ENCODE measurements around the gene FCAMR.

FCAMR gene

DNA sequence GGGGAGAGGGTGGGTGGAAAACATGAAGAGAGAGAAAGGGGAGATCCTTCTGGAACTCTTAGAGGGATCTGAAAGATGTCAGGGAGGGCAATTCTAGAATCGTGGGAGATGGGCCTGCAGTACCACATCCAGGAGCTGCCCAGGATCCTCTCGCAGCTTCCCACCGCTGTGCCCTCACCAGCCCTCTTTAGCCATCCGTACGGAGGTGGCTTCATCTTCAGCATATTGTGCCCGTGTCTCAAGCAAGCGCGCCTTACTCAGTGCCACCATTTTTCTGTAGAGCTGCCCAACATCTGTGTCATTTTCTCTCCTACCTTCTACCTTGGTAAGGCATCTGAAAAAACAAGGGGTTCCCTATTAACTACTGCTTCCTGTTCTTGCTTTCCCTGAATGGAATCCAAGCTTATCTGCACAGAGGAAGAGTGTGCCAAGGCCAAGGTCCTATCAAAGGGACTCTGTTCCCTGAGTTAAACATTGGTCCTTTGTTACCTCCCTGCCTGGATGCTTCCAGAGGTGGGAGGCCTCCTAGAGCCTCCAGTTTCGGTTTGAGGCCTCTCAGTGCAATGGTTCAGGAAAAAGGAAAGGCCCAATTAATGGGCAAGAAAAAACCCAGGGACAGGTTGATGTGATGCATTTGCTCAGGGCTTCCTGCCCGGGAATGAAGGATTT is 39.1 kb upstream of the FCAMR start:
- Histone ChIP-seq H3K4me1 (ENCODE audit: control insufficient read depth, low read depth, low read length) (no peaks in the 10 kb centered on the region), H4K5ac (ENCODE audit: low read length) (no peak overlapping the region), H3K79me1 (ENCODE audit: low read length) (no peaks in the 10 kb centered on the region), H3K79me2 (ENCODE audit: control insufficient read depth, insufficient read depth, low read length) (no peaks in the 10 kb centered on the region), H3K23ac (ENCODE audit: low read length) (no peak overlapping the region), H3K4me3 (ENCODE audit: low read length) (no peak overlapping the region), H3K9ac (ENCODE audit: low read length) (no peak overlapping the region), H3K27ac (ENCODE audit: low read depth, low read length) (no peak overlapping the region), H2AK5ac (ENCODE audit: low read length) (no peak overlapping the region), H2BK5ac (ENCODE audit: low read length) (no peak overlapping the region), H3K36me3 (ENCODE audit: control insufficient read depth, insufficient read depth, low read length) (no peaks in the 10 kb centered on the region), H4K8ac (ENCODE audit: low read depth, low read length) (no peak overlapping the region), H3K18ac (ENCODE audit: low read length) (no peak overlapping the region), H3K4me2 (ENCODE audit: low read length) (no peak overlapping the region), H2BK120ac (ENCODE audit: low read depth, low read length) (no peak overlapping the region), H3K56ac (ENCODE audit: low read length) (no peak overlapping the region), H2BK15ac (replicated peaks; ENCODE audit: low read depth) (no peak overlapping the region), H3K27me3 (ENCODE audit: insufficient read depth, low read length, poor library complexity) (no peaks in the 10 kb centered on the region), H3K4ac (ENCODE audit: low read depth, low read length) (no peak overlapping the region)
- DNase-seq, result no peak
- WGBS (ENCODE audit: extremely low coverage, insufficient coverage, low lambda C conversion rate), result no CpG with 5 or more reads among the region's 10 CpGs

DNA sequence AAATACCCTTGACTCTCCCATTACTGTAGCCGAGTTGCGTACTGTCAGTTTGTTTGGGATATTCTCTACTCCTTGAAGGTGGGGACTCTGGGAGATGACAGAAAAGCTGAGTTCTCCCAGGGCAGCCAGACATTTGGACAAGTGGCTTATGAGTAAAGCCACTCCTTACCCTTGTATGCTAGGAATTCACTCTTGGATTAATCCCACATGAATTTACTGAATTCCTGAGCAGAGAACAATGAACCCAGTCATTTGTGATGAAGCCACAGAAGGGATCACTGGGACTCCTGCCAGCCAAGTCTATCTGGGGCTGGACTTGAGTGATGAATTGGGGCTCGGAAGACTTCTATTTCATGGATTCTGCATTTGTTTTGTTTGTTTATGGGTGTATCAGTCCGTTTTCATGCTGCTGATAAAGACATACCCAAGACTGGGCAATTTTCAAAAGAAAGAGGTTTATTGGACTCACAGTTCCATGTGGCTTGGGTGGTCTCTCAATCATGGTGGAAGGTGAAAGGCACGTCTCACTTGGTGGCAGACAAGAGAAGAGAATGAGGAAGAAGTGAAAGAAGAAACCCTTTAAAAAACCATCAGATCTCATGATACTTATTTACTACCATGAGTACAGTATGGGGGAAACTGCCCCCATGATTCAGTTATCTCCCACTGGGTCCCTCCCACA is 37.2 kb upstream of the FCAMR start:
- no peak overlapping the region for H3K23ac ChIP-seq (ENCODE audit: low read length)
- H3K4me2 ChIP-seq (ENCODE audit: low read length), result no peak overlapping the region
- no peaks in the 10 kb centered on the region for H3K79me1 ChIP-seq (ENCODE audit: low read length)
- H4K5ac ChIP-seq (ENCODE audit: low read length), result no peak overlapping the region
- no peaks in the 10 kb centered on the region for H3K79me2 ChIP-seq (ENCODE audit: control insufficient read depth, insufficient read depth, low read length)
- no peaks in the 10 kb centered on the region for H3K4me1 ChIP-seq (ENCODE audit: control insufficient read depth, low read depth, low read length)
- H3K4me3 ChIP-seq (ENCODE audit: low read length), result no peak overlapping the region
- H3K36me3 ChIP-seq (ENCODE audit: control insufficient read depth, insufficient read depth, low read length), result no peaks in the 10 kb centered on the region
- no peak overlapping the region for H2AK5ac ChIP-seq (ENCODE audit: low read length)
- no peak overlapping the region for H4K8ac ChIP-seq (ENCODE audit: low read depth, low read length)
- no peak overlapping the region for H3K56ac ChIP-seq (ENCODE audit: low read length)
- no peak overlapping the region for H3K18ac ChIP-seq (ENCODE audit: low read length)
- no peak overlapping the region for H2BK5ac ChIP-seq (ENCODE audit: low read length)
- no peak overlapping the region for H3K9ac ChIP-seq (ENCODE audit: low read length)
- H2BK120ac ChIP-seq (ENCODE audit: low read depth, low read length), result no peak overlapping the region
- no peak overlapping the region for H3K4ac ChIP-seq (ENCODE audit: low read depth, low read length)
- peak; percentile 81 for DNase-seq
- WGBS (ENCODE audit: extremely low coverage, insufficient coverage, low lambda C conversion rate), result no CpG with 5 or more reads among the region's 5 CpGs
- H3K27ac ChIP-seq (ENCODE audit: low read depth, low read length), result no peak overlapping the region
- no peaks in the 10 kb centered on the region for H3K27me3 ChIP-seq (ENCODE audit: insufficient read depth, low read length, poor library complexity)
- no peak overlapping the region for H2BK15ac ChIP-seq (replicated peaks; ENCODE audit: low read depth)

DNA sequence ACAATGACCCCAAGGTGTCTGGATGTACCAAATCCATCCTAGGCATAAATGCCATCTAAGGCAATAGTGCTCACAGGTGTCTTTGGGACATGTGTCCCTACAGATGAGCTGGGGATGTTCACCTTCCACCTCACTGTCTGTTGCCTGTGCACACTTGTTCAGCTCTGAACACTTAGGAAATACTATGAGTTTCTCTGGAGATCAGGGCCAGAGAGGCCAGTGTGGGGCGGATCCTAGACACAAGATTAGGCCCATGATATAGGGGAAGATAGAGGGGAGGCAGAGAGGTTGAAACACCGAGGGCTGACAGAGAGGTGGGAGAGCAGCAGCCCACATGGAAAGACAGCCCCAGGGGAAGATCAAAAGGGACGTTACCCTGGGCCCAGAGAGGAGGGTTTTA is 36.7 kb upstream of the FCAMR start:
- H3K23ac ChIP-seq (ENCODE audit: low read length), result no peak overlapping the region
- no peak overlapping the region for H3K18ac ChIP-seq (ENCODE audit: low read length)
- H3K9ac ChIP-seq (ENCODE audit: low read length), result no peak overlapping the region
- H3K4ac ChIP-seq (ENCODE audit: low read depth, low read length), result no peak overlapping the region
- H3K4me1 ChIP-seq (ENCODE audit: control insufficient read depth, low read depth, low read length), result no peaks in the 10 kb centered on the region
- H3K27me3 ChIP-seq (ENCODE audit: insufficient read depth, low read length, poor library complexity), result no peaks in the 10 kb centered on the region
- no peak overlapping the region for H2BK5ac ChIP-seq (ENCODE audit: low read length)
- no CpG with 5 or more reads among the region's 3 CpGs for WGBS (ENCODE audit: extremely low coverage, insufficient coverage, low lambda C conversion rate)
- no peak overlapping the region for H2BK15ac ChIP-seq (replicated peaks; ENCODE audit: low read depth)
- no peak overlapping the region for H3K4me3 ChIP-seq (ENCODE audit: low read length)
- no peaks in the 10 kb centered on the region for H3K36me3 ChIP-seq (ENCODE audit: control insufficient read depth, insufficient read depth, low read length)
- H2AK5ac ChIP-seq (ENCODE audit: low read length), result no peak overlapping the region
- H2BK120ac ChIP-seq (ENCODE audit: low read depth, low read length), result no peak overlapping the region
- no peak overlapping the region for H4K8ac ChIP-seq (ENCODE audit: low read depth, low read length)
- no peak overlapping the region for H3K4me2 ChIP-seq (ENCODE audit: low read length)
- H3K79me1 ChIP-seq (ENCODE audit: low read length), result no peaks in the 10 kb centered on the region
- DNase-seq, result no peak
- H3K56ac ChIP-seq (ENCODE audit: low read length), result no peak overlapping the region
- no peak overlapping the region for H3K27ac ChIP-seq (ENCODE audit: low read depth, low read length)
- H3K79me2 ChIP-seq (ENCODE audit: control insufficient read depth, insufficient read depth, low read length), result no peaks in the 10 kb centered on the region
- H4K5ac ChIP-seq (ENCODE audit: low read length), result no peak overlapping the region

DNA sequence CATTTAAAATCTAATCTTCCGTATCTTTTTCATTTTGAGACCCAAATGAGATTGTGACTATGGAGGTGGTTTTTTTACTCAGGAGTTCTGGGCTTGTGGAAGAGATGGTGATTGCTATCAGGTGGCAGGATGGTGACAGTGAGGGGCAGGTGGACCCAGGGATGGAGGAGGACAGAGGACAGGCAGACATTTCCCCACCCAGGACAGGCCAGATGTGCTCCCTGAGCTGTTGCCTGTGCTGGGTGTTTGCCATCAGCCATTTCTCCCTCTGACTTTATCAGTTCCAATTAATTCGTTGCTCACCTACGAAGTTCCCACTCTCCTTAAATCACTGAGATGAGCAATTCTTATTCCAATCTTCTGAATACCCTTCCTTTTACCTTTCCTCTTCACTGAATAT is 35.8 kb upstream of the FCAMR start:
- Histone ChIP-seq H3K4me2 (ENCODE audit: low read length) (no peak overlapping the region), H4K8ac (ENCODE audit: low read depth, low read length) (no peak overlapping the region)
- no CpG with 5 or more reads among the region's 3 CpGs for WGBS (ENCODE audit: extremely low coverage, insufficient coverage, low lambda C conversion rate)

DNA sequence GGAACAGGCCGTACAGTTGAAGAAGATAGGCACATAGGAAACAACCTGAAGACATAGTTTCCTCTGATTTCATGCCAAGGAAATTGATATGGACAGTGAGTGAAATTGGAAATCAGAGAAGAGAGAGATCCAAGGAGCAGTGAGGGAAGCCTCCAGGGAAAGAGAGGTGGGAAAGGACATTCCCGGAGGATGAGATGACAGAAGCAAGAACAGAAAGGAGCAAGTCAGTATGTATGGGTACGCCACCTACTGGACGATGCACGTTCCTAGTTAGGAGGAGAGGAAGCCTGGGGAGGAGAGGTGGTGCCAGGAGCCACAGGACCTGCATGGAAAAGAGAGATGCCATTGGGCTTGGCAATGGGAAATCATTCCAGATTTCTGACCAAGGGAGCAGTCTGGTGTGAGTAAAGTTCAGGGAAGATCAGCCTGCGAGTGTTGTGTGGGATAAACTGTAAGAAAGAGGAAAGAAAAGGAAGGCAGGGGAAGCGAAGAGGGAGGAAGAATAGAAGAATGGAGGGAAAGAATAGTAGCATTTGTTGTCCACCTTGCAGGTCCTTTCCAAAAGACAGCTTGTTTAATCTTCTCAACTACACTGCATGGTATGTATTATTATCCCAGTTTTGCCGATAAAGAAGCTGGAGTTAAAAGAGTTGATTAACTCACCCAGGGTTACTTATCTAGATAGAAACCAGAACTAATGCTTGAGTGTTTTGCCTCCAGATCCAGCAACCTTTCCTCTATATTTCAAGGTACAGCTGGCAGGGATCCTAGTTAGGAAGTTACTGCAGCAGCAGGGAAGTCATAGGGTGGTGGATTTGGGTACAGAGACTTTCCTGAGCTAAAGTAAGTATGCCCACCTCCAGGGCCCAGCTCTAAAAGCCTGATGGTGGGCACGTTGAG is 34.9 kb upstream of the FCAMR start:
- Histone ChIP-seq H2BK15ac (replicated peaks; ENCODE audit: low read depth) (no peak overlapping the region), H2BK120ac (ENCODE audit: low read depth, low read length) (no peak overlapping the region), H2BK5ac (ENCODE audit: low read length) (no peak overlapping the region), H4K5ac (ENCODE audit: low read length) (no peak overlapping the region), H3K27ac (ENCODE audit: low read depth, low read length) (no peak overlapping the region), H3K4ac (ENCODE audit: low read depth, low read length) (no peak overlapping the region), H3K56ac (ENCODE audit: low read length) (no peak overlapping the region), H4K8ac (ENCODE audit: low read depth, low read length) (no peak overlapping the region), H3K4me1 (ENCODE audit: control insufficient read depth, low read depth, low read length) (no peaks in the 10 kb centered on the region), H3K27me3 (ENCODE audit: insufficient read depth, low read length, poor library complexity) (no peaks in the 10 kb centered on the region), H2AK5ac (ENCODE audit: low read length) (no peak overlapping the region), H3K4me3 (ENCODE audit: low read length) (no peak overlapping the region), H3K79me2 (ENCODE audit: control insufficient read depth, insufficient read depth, low read length) (no peaks in the 10 kb centered on the region), H3K36me3 (ENCODE audit: control insufficient read depth, insufficient read depth, low read length) (no peaks in the 10 kb centered on the region), H3K18ac (ENCODE audit: low read length) (no peak overlapping the region), H3K79me1 (ENCODE audit: low read length) (no peaks in the 10 kb centered on the region), H3K4me2 (ENCODE audit: low read length) (no peak overlapping the region), H3K23ac (ENCODE audit: low read length) (no peak overlapping the region), H3K9ac (ENCODE audit: low read length) (no peak overlapping the region)
- DNase-seq, result peak; percentile 93
- no CpG with 5 or more reads among the region's 9 CpGs for WGBS (ENCODE audit: extremely low coverage, insufficient coverage, low lambda C conversion rate)

More for the DNA sequence above, 35.8 kb upstream of the FCAMR start:
- no peak overlapping the region for H3K56ac ChIP-seq (ENCODE audit: low read length)
- no peak for DNase-seq
- H2BK5ac ChIP-seq (ENCODE audit: low read length), result no peak overlapping the region
- no peak overlapping the region for H3K4me3 ChIP-seq (ENCODE audit: low read length)
- no peak overlapping the region for H2AK5ac ChIP-seq (ENCODE audit: low read length)
- no peaks in the 10 kb centered on the region for H3K4me1 ChIP-seq (ENCODE audit: control insufficient read depth, low read depth, low read length)
- no peak overlapping the region for H2BK15ac ChIP-seq (replicated peaks; ENCODE audit: low read depth)
- no peaks in the 10 kb centered on the region for H3K36me3 ChIP-seq (ENCODE audit: control insufficient read depth, insufficient read depth, low read length)
- no peak overlapping the region for H2BK120ac ChIP-seq (ENCODE audit: low read depth, low read length)
- H3K27me3 ChIP-seq (ENCODE audit: insufficient read depth, low read length, poor library complexity), result no peaks in the 10 kb centered on the region
- no peak overlapping the region for H3K9ac ChIP-seq (ENCODE audit: low read length)
- no peak overlapping the region for H3K4ac ChIP-seq (ENCODE audit: low read depth, low read length)
- no peak overlapping the region for H3K23ac ChIP-seq (ENCODE audit: low read length)
- H3K18ac ChIP-seq (ENCODE audit: low read length), result no peak overlapping the region
- no peak overlapping the region for H4K5ac ChIP-seq (ENCODE audit: low read length)
- H3K27ac ChIP-seq (ENCODE audit: low read depth, low read length), result no peak overlapping the region
- no peaks in the 10 kb centered on the region for H3K79me1 ChIP-seq (ENCODE audit: low read length)
- no peaks in the 10 kb centered on the region for H3K79me2 ChIP-seq (ENCODE audit: control insufficient read depth, insufficient read depth, low read length)

Measured in mesendoderm (in vitro differentiated cells).